Activated CD8-positive, alpha-beta memory T cell treated with anti-CD3 and anti-CD28 coated beads, Interleukin-2, amount 50 U/mL, for 24 hours (primary cell): ENCODE measurements around the gene SLC37A1.
"Not testable (repeated sequence)": the region's sequence is repeated elsewhere in the genome, so short reads cannot be mapped to it uniquely, and the experiment has no call there.

ENCODE experiments used
- DNase-seq: peaks from one replicate; pipeline ENCODE4 v3.0.0-alpha.2; 2020; ENCODE audit errors: extremely low read depth

Gene SLC37A1

DNA sequence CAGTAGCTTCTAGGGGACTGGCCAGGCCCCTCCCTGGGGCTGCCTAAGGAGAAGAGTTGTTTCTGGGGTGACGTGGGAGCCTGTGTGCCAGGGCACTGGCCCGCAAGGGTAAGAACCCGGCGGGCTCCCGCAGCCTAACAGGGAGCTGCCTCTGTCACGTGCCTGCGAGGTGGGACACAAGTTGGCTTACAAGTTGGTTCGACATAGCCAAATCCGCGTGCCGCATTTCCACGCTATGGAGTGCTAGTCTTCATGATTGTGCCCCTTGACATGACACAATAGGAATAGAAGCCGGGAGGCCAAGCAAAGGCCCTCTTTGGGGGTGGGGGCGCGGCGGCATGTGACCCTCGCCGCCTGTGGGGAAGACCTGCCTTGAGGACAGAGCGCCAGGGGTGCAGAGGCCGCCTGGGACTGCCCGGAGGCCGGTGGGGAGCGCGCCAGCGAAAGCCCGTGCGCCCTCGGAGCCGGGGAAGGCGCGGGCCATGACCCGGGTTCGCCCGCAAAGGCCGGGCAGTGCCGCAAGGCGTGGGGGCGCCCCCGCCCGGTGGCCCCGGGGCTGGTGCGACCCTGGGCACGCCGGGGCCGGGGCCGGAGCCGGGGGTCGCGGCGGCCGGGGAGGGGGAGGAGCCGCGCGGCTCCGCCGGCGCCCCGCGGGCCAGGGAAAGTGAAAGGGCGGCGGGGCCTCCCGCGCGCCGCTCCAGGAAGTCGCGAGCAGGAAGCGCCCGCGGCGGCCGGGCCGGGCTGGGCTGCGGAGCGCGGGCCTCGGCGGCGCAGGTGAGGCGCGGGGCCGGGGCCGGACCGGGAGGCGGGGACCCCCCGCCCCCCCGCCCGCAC lies at the start of gene SLC37A1:
Gene SLC37A1, plus strand, starts transcription at position 702 of the 834 bp plus-strand sequence. CDS start 4,603 bp downstream, outside the sequence.
- DNase-seq = no peak

GRCh38 chr21:42463861-42464515 lies 49.7 kb upstream of the SLC37A1 start:
- DNase-seq = peak; percentile 33

DNA sequence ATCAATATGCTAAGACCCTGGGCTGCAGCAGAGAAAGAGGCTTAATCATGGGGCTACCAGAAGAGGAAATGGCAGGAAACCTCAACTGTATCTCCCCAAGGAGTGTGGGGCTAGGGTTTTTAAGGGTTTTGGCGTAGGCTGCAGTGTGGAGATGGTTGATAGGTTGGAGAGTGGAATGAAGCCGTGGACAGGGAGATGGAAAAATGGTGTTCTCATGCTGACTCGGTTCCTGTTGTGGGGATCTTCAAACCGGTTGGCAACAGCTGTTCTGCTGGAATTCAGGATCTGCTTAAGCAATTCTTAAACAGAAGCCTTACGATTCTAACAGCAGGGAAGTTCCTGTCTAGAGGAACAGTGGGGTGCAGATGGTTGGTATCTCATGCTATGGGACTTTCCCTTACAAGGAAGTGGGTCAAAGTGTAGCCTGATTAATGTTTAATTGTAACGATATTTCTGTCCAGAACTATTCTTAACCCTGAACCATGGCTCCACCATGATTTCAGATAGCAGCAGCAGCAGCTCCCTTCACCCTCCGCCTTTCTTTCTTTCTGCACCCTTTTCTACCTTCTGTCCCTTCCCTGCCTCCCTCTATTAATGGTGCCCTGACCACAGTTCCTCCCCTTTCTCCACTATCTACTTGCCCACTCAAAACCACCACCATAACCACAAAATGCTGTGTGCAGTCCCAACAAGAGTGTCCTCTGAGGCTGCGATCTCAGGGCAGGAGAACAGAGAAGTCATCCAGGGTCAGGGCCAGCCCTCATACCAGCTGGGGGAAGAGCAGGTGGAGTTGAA lies 48.4 kb upstream of the SLC37A1 start:
- DNase-seq = no peak

DNA sequence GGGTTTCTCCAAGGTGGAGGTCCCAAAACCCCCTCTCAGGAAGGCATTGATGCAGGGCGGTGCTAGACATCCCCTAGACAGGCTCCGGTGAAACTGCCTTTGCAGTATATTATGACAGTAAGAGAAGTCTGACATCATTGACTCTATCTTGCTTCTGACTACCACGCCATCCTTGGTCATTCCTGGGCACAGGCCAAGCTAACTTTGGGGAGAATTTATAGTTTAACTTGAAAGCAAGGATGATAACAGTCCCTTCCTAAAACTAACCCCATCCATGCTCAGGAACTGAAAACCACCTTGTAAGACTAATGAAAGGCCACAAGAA lies 47.9 kb upstream of the SLC37A1 start:
- no peak for DNase-seq

- DNase-seq = no peak
Observed at GRCh38 chr21:42466700-42467099, 47.0 kb upstream of the SLC37A1 start.

GRCh38 chr21:42467140-42467983 lies 46.3 kb upstream of the SLC37A1 start:
- DNase-seq = no peak

GRCh38 chr21:42468491-42469131 lies 45.0 kb upstream of the SLC37A1 start:
- no peak for DNase-seq

- no peak for DNase-seq
Observed at GRCh38 chr21:42469272-42469671, 44.4 kb upstream of the SLC37A1 start.

DNA sequence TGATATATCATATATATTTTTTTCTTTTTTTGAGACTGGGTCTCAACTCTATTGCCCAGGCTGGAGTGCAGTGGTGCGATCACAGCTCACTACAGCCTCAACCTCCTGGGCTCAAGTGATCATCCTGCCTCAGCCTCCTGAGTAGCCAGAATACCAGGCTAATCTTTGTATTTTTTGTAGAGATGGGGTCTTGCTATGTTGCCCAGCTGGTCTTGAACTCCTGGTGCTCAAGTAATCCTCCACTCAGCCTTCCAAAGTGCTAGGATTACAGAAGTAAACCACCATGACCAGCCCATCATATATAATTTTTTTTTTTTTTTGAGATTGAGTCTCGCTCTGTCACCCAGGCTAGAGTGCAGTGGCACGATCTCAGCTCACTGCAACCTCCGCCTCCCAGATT lies 43.9 kb upstream of the SLC37A1 start:
- DNase-seq = not testable (repeated sequence)

DNA sequence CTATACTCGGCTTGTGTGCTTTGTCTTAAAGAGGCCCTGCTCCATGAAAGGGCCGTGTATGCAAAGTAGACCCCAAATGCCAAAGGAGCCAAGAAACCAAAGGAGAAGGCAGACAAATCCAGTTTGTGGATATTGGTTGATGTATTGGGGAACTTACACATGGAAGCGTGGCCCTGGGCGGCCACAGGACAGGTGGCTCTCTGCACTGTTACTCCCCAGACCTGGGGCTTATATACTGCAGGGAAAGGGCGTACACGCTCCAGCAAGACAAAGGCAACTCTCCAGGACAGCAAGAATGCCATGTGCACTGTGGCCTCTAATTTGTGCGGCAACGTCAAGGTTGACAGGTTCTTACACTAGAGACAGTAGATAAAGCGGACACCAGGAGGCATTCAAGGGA lies 42.4 kb upstream of the SLC37A1 start:
- no peak for DNase-seq

DNA sequence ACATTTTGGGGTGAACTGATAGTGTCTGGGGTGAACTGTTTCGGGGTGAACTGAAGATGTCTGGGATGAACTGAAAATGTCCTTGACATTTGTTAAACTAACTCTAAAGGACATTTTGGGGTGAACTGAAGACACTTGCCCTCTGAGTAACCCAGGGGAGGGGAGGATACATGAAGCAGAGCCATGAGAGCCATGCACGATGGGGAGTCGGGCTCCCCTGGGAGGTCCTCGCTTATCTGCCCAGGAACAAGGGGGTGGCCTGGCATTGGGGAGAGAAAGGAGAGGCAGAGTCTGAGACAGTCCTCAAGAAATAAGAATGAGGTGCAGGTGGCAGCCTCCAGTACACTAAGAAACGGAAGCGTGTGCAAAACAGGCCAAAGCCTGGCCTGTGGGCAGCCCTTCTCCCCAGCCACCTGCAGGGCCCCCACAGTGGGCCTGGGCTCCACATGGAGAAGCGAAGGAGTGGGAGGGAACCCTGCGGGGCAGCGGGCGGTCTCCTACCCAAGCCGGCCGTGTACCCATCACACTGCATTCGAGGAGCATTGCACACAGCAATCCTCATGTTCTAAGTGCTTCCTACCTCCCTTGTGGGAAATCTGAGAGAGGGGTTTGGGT lies 41.8 kb upstream of the SLC37A1 start:
- DNase-seq = no peak

GRCh38 chr21:42472521-42472920 lies 41.1 kb upstream of the SLC37A1 start:
- DNase-seq = no peak

DNA sequence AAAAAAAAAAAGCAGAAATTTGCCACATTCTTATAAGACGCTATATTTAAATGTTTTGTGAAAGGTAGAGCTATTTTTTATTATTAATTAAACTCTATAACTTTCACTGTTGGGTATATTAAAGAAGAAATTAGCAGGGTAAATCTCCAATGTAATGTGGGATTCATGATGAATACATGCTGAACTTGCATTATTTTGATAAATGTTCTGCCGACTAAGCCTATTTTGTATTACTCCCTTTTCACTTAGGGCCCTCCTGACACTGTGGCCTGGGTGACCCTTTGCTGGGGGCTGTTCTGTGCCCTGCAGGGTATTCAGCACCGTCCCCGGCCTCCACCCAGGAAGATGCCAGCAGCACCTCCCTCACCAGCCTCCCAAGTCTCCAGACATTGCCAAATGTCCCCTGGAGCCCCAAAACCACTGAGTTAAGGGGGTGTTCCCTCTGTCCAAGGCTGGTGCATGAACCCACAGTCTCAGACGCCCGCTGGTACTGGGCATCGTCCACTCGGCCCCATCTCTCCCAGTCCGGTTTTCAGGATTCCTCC lies 40.1 kb upstream of the SLC37A1 start:
- DNase-seq = no peak

DNA sequence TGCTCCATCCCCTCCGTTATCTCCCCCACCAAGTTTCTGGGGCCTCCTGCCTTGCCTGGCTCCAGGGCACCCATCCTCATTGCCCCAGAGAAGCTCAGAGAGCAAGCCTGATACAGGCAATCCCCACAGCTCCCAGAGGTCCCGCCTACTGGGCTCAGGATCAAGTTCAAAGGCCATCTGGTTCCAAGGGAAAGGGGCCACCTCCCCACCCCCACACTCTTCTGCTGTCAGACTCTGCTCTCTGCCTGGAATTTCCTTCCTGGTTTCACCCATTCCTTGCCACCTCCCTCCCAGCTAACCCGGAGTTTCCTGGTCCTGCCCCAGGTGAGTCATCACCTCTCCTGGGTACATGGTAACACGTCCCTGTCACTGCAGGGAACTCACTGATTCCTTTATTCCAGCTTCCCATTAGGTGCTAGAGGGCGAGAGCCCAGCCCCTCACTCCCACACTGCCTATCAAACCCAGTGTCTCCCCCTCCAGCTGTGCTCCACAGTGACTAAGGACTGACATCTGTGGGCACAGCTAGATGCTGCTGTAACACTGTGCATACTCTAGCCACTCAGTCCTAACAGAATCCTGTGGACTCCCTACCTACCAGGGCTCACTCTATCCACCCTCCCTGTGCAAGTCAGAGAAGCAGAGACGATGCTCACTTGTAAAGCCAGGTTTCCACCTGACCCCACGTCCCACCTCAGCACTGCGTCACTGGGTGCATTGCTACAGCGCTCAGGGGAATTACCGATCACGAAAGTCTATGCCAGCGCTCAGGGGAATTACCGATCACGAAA lies 39.4 kb upstream of the SLC37A1 start:
- no peak for DNase-seq

GRCh38 chr21:42475036-42475435 lies 38.6 kb upstream of the SLC37A1 start:
- no peak for DNase-seq

DNA sequence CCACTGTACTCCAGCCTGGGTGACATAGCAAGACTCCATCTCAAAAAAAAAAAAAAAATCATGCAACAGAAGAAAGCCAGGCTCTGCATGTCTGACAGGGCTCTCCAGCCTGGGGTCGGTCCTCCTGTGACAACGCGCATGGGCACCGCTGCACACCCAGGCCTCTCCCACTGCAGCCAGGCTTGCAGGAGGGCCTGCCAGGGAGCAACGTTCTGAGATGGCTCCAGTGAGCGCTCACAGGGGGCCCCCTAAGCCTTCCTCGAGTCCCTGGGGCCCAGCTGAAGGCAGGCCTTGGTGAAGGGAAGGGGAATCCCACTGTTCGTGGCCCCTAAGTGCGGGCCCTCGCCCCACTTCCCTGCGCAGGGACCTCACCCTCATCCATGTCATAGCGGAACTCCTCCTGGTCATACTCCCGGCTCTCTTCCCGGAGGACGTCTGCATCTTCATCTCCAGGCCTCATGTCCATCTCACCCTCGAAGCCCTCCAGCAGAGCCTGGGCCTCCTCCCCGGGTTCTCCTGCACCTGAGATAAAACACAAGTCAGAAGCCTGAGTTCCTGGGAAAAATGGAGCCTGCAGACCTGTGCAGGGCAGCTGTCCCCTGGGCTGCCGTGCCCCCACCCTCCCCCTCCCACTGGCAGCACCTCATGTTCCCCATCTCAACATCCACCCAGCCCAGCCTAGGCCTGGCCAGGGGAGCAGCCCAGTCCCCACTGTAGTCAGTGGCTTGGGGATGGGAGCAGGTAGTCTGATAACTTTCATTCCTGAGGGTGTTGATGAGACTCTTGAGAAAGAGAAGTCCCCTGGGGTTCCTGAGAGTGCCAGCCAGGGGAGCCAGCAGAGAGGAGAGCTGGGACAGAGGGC lies 37.9 kb upstream of the SLC37A1 start:
- no peak for DNase-seq

DNA sequence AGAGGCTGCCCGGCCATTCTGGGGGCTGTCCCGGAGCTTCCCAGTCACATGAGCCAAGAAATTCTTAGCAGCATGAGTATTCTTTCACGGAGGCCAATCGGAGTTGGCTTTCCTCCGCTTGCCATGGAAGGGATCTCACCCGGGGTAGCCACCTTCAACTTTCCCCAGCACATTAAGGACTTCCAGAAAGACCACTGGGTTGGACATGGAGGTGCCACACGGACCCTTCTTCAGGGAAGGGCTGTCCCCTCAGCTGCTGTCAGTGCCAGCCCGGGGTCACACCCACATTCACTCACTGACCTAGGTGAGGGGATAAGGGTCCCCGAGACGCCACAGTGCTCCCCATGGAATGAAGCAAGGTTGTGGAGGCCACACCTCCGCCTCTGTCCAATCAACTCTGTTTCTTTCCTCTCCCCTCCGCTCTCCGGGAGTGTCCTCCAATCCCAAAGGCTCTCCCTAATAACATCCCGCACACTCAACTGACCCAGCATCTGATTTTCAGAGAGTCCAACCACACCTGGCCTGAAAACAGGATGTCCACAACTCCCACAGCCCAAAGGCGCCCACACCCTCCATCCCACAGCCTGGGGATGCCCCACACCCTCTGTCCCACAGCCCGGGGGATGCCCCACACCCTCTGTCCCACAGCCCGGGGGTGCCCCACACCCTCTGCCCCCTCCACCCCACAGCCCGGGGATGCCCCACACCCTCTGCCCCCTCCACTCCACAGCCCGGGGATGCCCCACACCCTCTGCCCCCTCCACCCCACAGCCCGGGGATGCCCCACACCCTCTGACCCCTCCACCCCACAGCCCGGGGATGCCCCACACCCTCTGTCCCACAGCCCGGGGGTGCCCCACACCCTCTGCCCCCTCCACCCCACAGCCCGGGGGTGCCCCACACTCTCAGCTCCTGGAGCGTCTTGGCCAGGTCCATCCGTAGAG lies 37.0 kb upstream of the SLC37A1 start:
- DNase-seq = no peak

DNA sequence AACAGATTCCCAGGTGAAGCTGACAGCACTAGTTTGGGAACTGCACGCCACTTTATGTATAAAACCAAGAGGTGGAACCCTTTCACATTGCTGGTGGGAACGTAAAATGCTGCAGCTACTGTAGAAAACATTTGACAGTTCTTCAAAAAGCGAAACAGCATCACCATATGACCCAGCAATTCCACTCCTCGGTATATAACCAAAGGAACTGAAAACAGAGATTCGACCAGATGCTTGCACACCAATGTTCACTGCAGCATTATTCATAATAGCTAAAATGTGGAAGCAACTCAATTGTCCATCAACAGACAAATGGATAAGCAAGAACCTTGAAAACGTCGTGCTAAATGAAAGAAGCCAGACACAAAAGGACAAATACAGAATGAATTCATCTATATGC lies 35.1 kb upstream of the SLC37A1 start:
- DNase-seq = no peak
